HEK293 (cell line): ENCODE data around the gene LCN6.

Experiments used
- CTCF ChIA-PET: fragments of 350-600 bp; formaldehyde crosslinking; extraction: SDS; loops from one replicate; lab custom pipeline; 2021; ENCODE audit warnings: antibody characterized with exemption; lab: Yijun Ruan, JAX
- POLR2A ChIA-PET: fragments of 300-600 bp; formaldehyde crosslinking; extraction: SDS; loops from one replicate; lab custom pipeline; 2020; ENCODE audit warnings: antibody characterized with exemption, inconsistent platforms; lab: Yijun Ruan, JAX
- H3K27ac ChIP-seq: fragments of 200-500 bp; sonication (Bioruptor generic); 2 replicates; pipeline ENCODE4 v1.5.1; 2014; ENCODE audit warnings: low read depth, low read length, control low read depth, inconsistent platforms; ENCODE audit errors: extremely low read depth
- H3K36me3 ChIP-seq, 2 experiments: fragments of 200-500 bp in 1 of 2; sonication (Bioruptor generic) in 1 of 2; 1 replicate in 1 of 2; 2 replicates in 1 of 2; pipeline ENCODE4 v1.5.1; 2014 to 2017; ENCODE audit warnings: inconsistent platforms in 2 of 2, low read length in 2 of 2; ENCODE audit not compliant: control insufficient read depth in 2 of 2, insufficient read depth in 1 of 2
- H3K4me1 ChIP-seq: fragments of 200-500 bp; sonication (Bioruptor generic); 2 replicates; pipeline ENCODE4 v1.5.1; 2014; ENCODE audit warnings: mild to moderate bottlenecking, low read length, inconsistent platforms; ENCODE audit not compliant: control insufficient read depth, insufficient read depth
- H3K4me3 ChIP-seq: 2 replicates; pipeline ENCODE4 v1.5.1; 2011; ENCODE audit warnings: low read depth, mild to moderate bottlenecking, control low read depth, low read length, moderate library complexity
- H3K9me3 ChIP-seq: fragments of 200-500 bp; sonication (Bioruptor generic); 2 replicates; pipeline ENCODE4 v1.5.1; 2014; ENCODE audit warnings: low read depth, low read length, inconsistent platforms; ENCODE audit not compliant: control insufficient read depth, insufficient read depth
- EGR2 ChIP-seq: fragments of 450-650 bp; formaldehyde crosslinking; IDR thresholded peaks from 2 replicates; pipeline ENCODE4 v1.5.1; 2016; ENCODE audit warnings: low read depth, missing biosample characterization, missing genetic modification characterization
- GFI1B ChIP-seq: fragments of 450-650 bp; formaldehyde crosslinking; IDR thresholded peaks from 2 replicates; pipeline ENCODE4 v1.5.1; 2016; ENCODE audit warnings: missing biosample characterization, missing genetic modification characterization
- KLF1 ChIP-seq: fragments of 450-650 bp; formaldehyde crosslinking; IDR thresholded peaks from 2 replicates; pipeline ENCODE4 v1.5.1; 2016; ENCODE audit warnings: missing biosample characterization, missing genetic modification characterization
- KLF16 ChIP-seq: fragments of 450-650 bp; formaldehyde crosslinking; IDR thresholded peaks from 2 replicates; pipeline ENCODE4 v1.5.1; 2017; ENCODE audit warnings: missing biosample characterization, missing genetic modification characterization
- KLF9 ChIP-seq: fragments of 450-650 bp; formaldehyde crosslinking; IDR thresholded peaks from 2 replicates; pipeline ENCODE4 v1.5.1; 2016; ENCODE audit warnings: missing biosample characterization, missing genetic modification characterization, low read depth
- SP2 ChIP-seq: fragments of 450-650 bp; formaldehyde crosslinking; IDR thresholded peaks from 2 replicates; pipeline ENCODE4 v1.5.1; 2016; ENCODE audit warnings: missing biosample characterization, missing genetic modification characterization
- SP7 ChIP-seq: fragments of 450-650 bp; formaldehyde crosslinking; IDR thresholded peaks from 2 replicates; pipeline ENCODE4 v1.5.1; 2016; ENCODE audit warnings: missing biosample characterization, missing genetic modification characterization
- WT1 ChIP-seq: fragments of 450-650 bp; formaldehyde crosslinking; IDR thresholded peaks from 2 replicates; pipeline ENCODE4 v1.5.1; 2016; ENCODE audit warnings: missing biosample characterization, missing genetic modification characterization
- ZBTB1 ChIP-seq: fragments of 450-650 bp; formaldehyde crosslinking; IDR thresholded peaks from 2 replicates; pipeline ENCODE4 v1.5.1; 2016; ENCODE audit warnings: missing biosample characterization, missing genetic modification characterization
- ZFHX2 ChIP-seq: fragments of 450-650 bp; formaldehyde crosslinking; conservative IDR thresholded peaks from 2 replicates; pipeline ENCODE4 v1.5.1; 2016; ENCODE audit warnings: missing biosample characterization, missing genetic modification characterization
- ZNF169 ChIP-seq: fragments of 450-650 bp; formaldehyde crosslinking; IDR thresholded peaks from 2 replicates; pipeline ENCODE4 v1.5.1; 2016; ENCODE audit warnings: missing biosample characterization, missing genetic modification characterization
- ZNF239 ChIP-seq: fragments of 450-650 bp; formaldehyde crosslinking; IDR thresholded peaks from 2 replicates; pipeline ENCODE4 v1.5.1; 2016; ENCODE audit warnings: missing biosample characterization, missing genetic modification characterization
- ZNF266 ChIP-seq: fragments of 450-650 bp; formaldehyde crosslinking; IDR thresholded peaks from 2 replicates; pipeline ENCODE4 v1.5.1; 2016; ENCODE audit warnings: missing biosample characterization, missing genetic modification characterization, low read depth
- ZNF426 ChIP-seq: fragments of 450-650 bp; formaldehyde crosslinking; IDR thresholded peaks from 2 replicates; pipeline ENCODE4 v1.5.1; 2017; ENCODE audit warnings: missing biosample characterization, missing genetic modification characterization, mild to moderate bottlenecking, inconsistent platforms, moderate library complexity
- ZNF48 ChIP-seq: fragments of 450-650 bp; formaldehyde crosslinking; IDR thresholded peaks from 2 replicates; pipeline ENCODE4 v1.5.1; 2016; ENCODE audit warnings: missing biosample characterization, missing genetic modification characterization
- ZNF488 ChIP-seq: fragments of 450-650 bp; formaldehyde crosslinking; IDR thresholded peaks from 2 replicates; pipeline ENCODE4 v1.5.1; 2016; ENCODE audit warnings: missing biosample characterization, missing genetic modification characterization
- ZNF623 ChIP-seq: fragments of 450-650 bp; formaldehyde crosslinking; IDR thresholded peaks from 2 replicates; pipeline ENCODE4 v1.5.1; 2016; ENCODE audit warnings: missing biosample characterization, missing genetic modification characterization
- ZNF747 ChIP-seq: fragments of 450-650 bp; formaldehyde crosslinking; IDR thresholded peaks from 2 replicates; pipeline ENCODE4 v1.5.1; 2016; ENCODE audit warnings: missing biosample characterization, missing genetic modification characterization
- ZNF791 ChIP-seq: fragments of 450-650 bp; formaldehyde crosslinking; IDR thresholded peaks from 2 replicates; pipeline ENCODE4 v1.5.1; 2016; ENCODE audit warnings: missing biosample characterization, missing genetic modification characterization

Gene LCN6

GRCh38 chr9:136739509-136739908 lies 8.8 kb downstream of the LCN6 start:
- Histone ChIP-seq H3K36me3 (no peaks in the 10 kb centered on the region), H3K27ac (no peak overlapping the region), H3K4me1 (no peaks in the 10 kb centered on the region), H3K9me3 (no peaks in the 10 kb centered on the region), H3K4me3 (no peak overlapping the region)
- ChIA-PET POLR2A (interaction anchor here (1.1 kb wide), 1 partner anchor 11 kb away, joined by 5 read pairs; no protein-coding TSS in a partner anchor), CTCF (interaction anchor here (1.1 kb wide), 1 partner anchor 39 kb away, joined by 3 read pairs; no protein-coding TSS in a partner anchor)
- TF ChIP-seq ZNF48 (tag by site-specific recombination), result no peak
- TF ChIP-seq EGR2 (tag by site-specific recombination), result peak; percentile 43; the same call in 1 of the 2 replicates
- peak; percentile 40; the same call in 1 of the 2 replicates for TF ChIP-seq ZFHX2 (tag by site-specific recombination)
- TF ChIP-seq ZNF239 (tag by site-specific recombination), result no peak
- no peak for TF ChIP-seq GFI1B
- no peak for TF ChIP-seq ZNF169 (tag by site-specific recombination)

- POLR2A ChIA-PET, result interaction anchor here (1.2 to 1.4 kb wide), 2 partner anchors 9 to 11 kb away, joined by 3 to 10 read pairs; no protein-coding TSS in a partner anchor
- no peaks in the 10 kb centered on the region for H3K9me3 ChIP-seq
- TF ChIP-seq WT1 (tag by site-specific recombination) (no peak), ZNF623 (tag by site-specific recombination) (no peak), ZNF426 (tag by site-specific recombination) (no peak), ZNF791 (tag by site-specific recombination) (no peak), ZNF488 (no peak)
- no peak overlapping the region for H3K4me3 ChIP-seq
- H3K36me3 ChIP-seq, result no peaks in the 10 kb centered on the region
- no peaks in the 10 kb centered on the region for H3K4me1 ChIP-seq
- CTCF ChIA-PET, result interaction anchor here (1.1 to 1.7 kb wide), 2 partner anchors 9 to 12 kb away, joined by 4 to 7 read pairs; no protein-coding TSS in a partner anchor
- no peak overlapping the region for H3K27ac ChIP-seq
Observed at GRCh38 chr9:136738960-136739359, 9.4 kb downstream of the LCN6 start.

GRCh38 chr9:136735812-136736480 lies 12.4 kb downstream of the LCN6 start:
- CTCF ChIA-PET, result no interaction called here
- TF ChIP-seq KLF16 (no peak), ZBTB1 (no peak), KLF9 (tag by site-specific recombination) (no peak), WT1 (tag by site-specific recombination) (no peak), ZNF747 (tag by site-specific recombination) (no peak), SP2 (no peak), ZNF48 (tag by site-specific recombination) (no peak), SP7 (tag by site-specific recombination) (no peak), ZNF266 (tag by site-specific recombination) (no peak), KLF1 (no peak)
- TF ChIP-seq, all 188 proteins: peak for 0
- no peaks in the 10 kb centered on the region for H3K9me3 ChIP-seq
- H3K27ac ChIP-seq, result no peak overlapping the region
- H3K4me1 ChIP-seq, result no peaks in the 10 kb centered on the region
- no peak overlapping the region for H3K4me3 ChIP-seq
- H3K36me3 ChIP-seq, result no peaks in the 10 kb centered on the region
- POLR2A ChIA-PET, result interaction anchor here (1.2 to 1.6 kb wide), 2 partner anchors 8 to 9 kb away, joined by 5 to 7 read pairs; no protein-coding TSS in a partner anchor
